K562 (cell line): ENCODE measurements around the gene RNF2. TPM values are rescaled to one million over a fixed set of nuclear protein-coding genes. Genes with fewer than 3 reads are reported as not detected.

Experiments
- ADNP ChIP-seq: fragments of 200-800 bp; sonication (Bioruptor generic); IDR thresholded peaks from 2 replicates; pipeline ENCODE4 v1.6.1; 2016; ENCODE audit warnings: missing genetic modification characterization, missing compliant biosample characterization
- ESRRB ChIP-seq: fragments of 250-450 bp; sonication (Bioruptor Pico); IDR thresholded peaks from 2 replicates; pipeline ENCODE4 v1.5.0; 2020; ENCODE audit warnings: mild to moderate bottlenecking, moderate library complexity, borderline replicate concordance
- FOXA1 ChIP-seq: fragments of 450-650 bp; IDR thresholded peaks from 2 replicates; pipeline ENCODE4 v1.6.1; 2016; ENCODE audit warnings: mild to moderate bottlenecking, borderline replicate concordance
- KAT8 ChIP-seq: fragments of 450-650 bp; IDR thresholded peaks from 2 replicates; pipeline ENCODE4 v1.6.1; 2016; ENCODE audit warnings: low read depth, mild to moderate bottlenecking
- KLF10 ChIP-seq: fragments of 250-450 bp; sonication (Bioruptor Pico); IDR thresholded peaks from 2 replicates; pipeline ENCODE4 v1.6.1; 2021; ENCODE audit warnings: matching md5 sums
- MXI1 ChIP-seq: IDR thresholded peaks from 2 replicates; pipeline ENCODE4 v1.6.1; 2011; ENCODE audit warnings: low read depth, mild to moderate bottlenecking, improper control_type of control experiment, low read length
- NFATC3 ChIP-seq: fragments of 450-650 bp; IDR thresholded peaks from 2 replicates; pipeline ENCODE4 v1.6.1; 2017; ENCODE audit warnings: mild to moderate bottlenecking
- OTX1 ChIP-seq: fragments of 450-650 bp; formaldehyde crosslinking; IDR thresholded peaks from 2 replicates; pipeline ENCODE4 v1.4.0; 2022; ENCODE audit warnings: mild to moderate bottlenecking
- PHB ChIP-seq: fragments of 250-450 bp; sonication (Bioruptor Pico); IDR thresholded peaks from 2 replicates; pipeline ENCODE4 v1.5.0; 2021
- RBM39 ChIP-seq: fragments of 200-400 bp; formaldehyde crosslinking; optimal IDR thresholded peaks from 2 replicates; pipeline ENCODE3; 2018; ENCODE audit warnings: low read depth, low read length
- SIN3B ChIP-seq: fragments of 450-650 bp; IDR thresholded peaks from 2 replicates; pipeline ENCODE4 v1.6.1; 2017; ENCODE audit warnings: low read depth, mild to moderate bottlenecking, moderate library complexity
- ZNF239 ChIP-seq: fragments of 250-450 bp; sonication (Bioruptor Pico); IDR thresholded peaks from 2 replicates; pipeline ENCODE4 v1.4.0; 2020; ENCODE audit warnings: mild to moderate bottlenecking
- ZNF77 ChIP-seq: fragments of 250-450 bp; sonication (Bioruptor Pico); IDR thresholded peaks from 2 replicates; pipeline ENCODE4 v1.5.0; 2020
- polyA plus RNA-seq, 8 experiments: library from polyadenylated mRNA; depleted of rRNA in 4 of 8; stranded (reverse) in 5 of 8; unstranded in 3 of 8; fragments of >200 nt; fragmentation: Nextera tagmentation in 2 of 8; fragmentation: Illumina TruSeq in 1 of 8; extraction: Ambion mirVana in 2 of 8; extraction: Trizol in 1 of 8; gene quantifications; 2 replicates each; pipeline versions ENCODE4 v1.2.1 to v1.2.3, GENCODE V29; 2011 to 2014; ENCODE audit warnings: inconsistent platforms in 1 of 8, missing spikeins in 1 of 8
- total RNA-seq, 7 experiments: library from RNA; depleted of rRNA in 6 of 7; stranded (reverse); fragments of >200 nt in 6 of 7; fragmentation: Illumina TruSeq in 2 of 7; extraction: Trizol in 2 of 7; gene quantifications; 2 replicates each; pipeline versions ENCODE4 v1.2.1 to v1.2.3, GENCODE V29; 2011 to 2021; ENCODE audit warnings: low replicate concordance in 1 of 7
- TF ChIP-seq, protein P1 (sequence below): fragments of 250-450 bp; sonication (Bioruptor Pico); IDR thresholded peaks from 2 replicates; pipeline ENCODE4 v1.9.0; 2021; ENCODE audit warnings: mild to moderate bottlenecking, inconsistent platforms
- TF ChIP-seq, protein P2 (sequence below): fragments of 250-450 bp; sonication (Bioruptor Pico); IDR thresholded peaks from 2 replicates; pipeline ENCODE4 v1.5.0; 2021; ENCODE audit warnings: mild to moderate bottlenecking, moderate library complexity
- TF ChIP-seq, protein P3 (sequence below): fragments of 450-650 bp; IDR thresholded peaks from 2 replicates; pipeline ENCODE4 v1.6.1; 2016; ENCODE audit warnings: missing biosample characterization, missing genetic modification characterization
- TF ChIP-seq, protein P4 (sequence below), 2 experiments: fragments of 450-650 bp in 1 of 2; IDR thresholded peaks; 2 replicates each; pipeline ENCODE4 v1.6.1; 2011 to 2017; ENCODE audit warnings: low read depth in 2 of 2, antibody characterized with exemption in 1 of 2, borderline replicate concordance in 1 of 2, low read length in 1 of 2, mild to moderate bottlenecking in 1 of 2, mixed read lengths in 1 of 2; ENCODE audit not compliant: control insufficient read depth in 1 of 2

Gene RNF2
- total and polyA plus RNA-seq, 9 of the 15 experiments (the other 6 are each of a cell fraction or from before 2014, with no cell fraction given) = 7.1 to 66.5 (median 32.9) TPM

DNA sequence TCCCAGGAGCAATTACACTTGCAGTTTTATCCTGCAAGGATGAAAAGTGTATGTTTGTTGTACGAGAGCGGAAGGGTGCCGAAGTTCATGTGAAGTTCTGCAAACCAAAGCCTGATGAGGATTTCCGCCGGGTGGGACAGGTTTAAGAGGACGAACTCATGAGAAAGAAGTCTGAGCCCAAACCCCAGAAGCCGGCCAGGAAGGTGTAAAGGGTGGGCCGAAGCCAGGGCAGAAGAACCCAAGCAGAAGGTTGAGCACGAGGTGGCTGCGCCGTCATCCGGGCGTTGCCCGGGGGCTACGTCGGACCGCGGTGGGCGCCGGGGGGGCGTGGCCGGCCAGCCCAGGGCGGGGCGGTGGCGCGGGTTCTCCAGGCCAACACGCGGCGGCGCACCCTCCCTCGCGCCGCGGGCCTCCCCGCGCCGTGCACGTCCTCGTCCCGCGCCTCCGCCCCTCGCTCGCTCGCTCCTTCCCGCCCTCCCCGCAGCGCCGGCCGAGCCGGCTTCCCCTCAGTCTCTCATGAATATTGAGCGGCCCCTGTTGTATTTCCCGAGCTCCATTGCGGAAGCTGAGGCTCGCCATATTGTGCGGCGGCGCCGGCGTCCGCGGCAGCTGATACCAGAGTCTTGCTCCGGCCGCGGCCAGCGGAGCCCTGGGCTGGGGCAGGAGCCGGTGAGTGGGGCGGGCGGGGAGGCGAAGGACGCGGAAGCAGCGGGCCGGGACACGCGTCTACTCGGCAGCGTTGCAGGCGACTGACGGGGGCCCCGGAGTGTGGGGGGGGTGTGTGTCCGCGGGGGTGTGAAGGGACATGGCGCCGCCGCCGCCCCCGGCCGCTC, at the start of gene RNF2 (continued):
- no peak for TF ChIP-seq KAT8
- TF ChIP-seq MXI1 = no peak
- TF ChIP-seq ZNF239 (CRISPR knock-in tag) = no peak
- TF ChIP-seq ESRRB (CRISPR knock-in tag) = no peak
- no peak for TF ChIP-seq RBM39
- TF ChIP-seq ADNP (tag) = no peak
- TF ChIP-seq ZNF77 (CRISPR knock-in tag) = no peak
- no peak for TF ChIP-seq NFATC3
- TF ChIP-seq, protein P1, sequence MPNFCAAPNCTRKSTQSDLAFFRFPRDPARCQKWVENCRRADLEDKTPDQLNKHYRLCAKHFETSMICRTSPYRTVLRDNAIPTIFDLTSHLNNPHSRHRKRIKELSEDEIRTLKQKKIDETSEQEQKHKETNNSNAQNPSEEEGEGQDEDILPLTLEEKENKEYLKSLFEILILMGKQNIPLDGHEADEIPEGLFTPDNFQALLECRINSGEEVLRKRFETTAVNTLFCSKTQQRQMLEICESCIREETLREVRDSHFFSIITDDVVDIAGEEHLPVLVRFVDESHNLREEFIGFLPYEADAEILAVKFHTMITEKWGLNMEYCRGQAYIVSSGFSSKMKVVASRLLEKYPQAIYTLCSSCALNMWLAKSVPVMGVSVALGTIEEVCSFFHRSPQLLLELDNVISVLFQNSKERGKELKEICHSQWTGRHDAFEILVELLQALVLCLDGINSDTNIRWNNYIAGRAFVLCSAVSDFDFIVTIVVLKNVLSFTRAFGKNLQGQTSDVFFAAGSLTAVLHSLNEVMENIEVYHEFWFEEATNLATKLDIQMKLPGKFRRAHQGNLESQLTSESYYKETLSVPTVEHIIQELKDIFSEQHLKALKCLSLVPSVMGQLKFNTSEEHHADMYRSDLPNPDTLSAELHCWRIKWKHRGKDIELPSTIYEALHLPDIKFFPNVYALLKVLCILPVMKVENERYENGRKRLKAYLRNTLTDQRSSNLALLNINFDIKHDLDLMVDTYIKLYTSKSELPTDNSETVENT = peak; percentile 46; the same call in 1 of the 2 replicates
- TF ChIP-seq OTX1 = peak; percentile 48; the same call in 1 of the 2 replicates
- TF ChIP-seq, protein P2, sequence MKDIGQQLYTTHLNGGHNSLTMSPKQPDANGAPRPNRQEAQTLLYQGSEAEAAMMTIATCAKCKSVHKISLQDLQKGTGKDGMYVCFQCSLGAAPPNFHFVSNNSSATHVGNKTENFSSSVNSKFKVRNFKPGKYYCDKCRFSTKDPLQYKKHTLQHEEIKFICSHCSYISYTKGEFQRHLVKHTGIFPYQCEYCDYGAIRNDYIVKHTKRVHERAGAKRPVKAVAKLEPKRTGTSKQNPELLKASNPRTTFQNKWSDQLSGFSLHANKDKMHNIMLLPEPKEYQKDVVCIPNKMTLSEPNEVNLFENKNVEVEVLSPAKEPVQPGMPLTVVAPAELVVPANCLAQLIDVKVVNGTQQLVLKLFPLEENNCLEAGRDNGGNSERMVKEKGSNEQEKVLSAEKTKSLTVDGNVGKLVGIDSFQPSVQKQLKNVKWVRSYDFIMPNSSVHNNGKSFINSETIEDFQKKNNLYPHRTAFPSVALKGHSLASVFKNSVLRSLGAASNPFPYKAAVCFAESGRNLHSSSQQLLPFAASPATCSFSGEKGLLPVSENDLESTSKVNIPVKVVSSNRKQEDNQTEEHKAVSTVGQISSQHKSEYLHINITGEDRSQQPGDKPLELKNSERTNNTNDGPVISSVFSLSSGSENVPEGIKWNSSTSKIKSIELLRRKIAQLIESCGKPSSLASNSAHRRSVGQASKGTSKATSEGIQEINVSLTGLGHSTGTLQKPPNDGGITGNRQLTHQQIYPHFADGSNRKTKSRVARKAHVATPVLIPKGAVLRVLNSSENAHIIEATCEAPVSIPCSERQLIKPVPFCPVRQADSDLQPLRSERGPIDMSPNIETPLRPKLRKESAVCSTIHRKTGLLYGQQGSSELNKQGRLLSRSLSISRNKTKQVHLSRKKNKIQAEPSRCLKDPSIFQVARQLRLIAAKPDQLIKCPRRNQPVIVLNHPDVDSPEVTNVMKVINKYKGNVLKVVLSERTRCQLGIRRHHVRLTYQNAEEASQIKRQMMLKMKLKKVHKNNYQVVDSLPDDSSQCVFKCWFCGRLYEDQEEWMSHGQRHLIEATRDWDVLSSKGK (CRISPR knock-in tag) = no peak
- TF ChIP-seq, protein P3, sequence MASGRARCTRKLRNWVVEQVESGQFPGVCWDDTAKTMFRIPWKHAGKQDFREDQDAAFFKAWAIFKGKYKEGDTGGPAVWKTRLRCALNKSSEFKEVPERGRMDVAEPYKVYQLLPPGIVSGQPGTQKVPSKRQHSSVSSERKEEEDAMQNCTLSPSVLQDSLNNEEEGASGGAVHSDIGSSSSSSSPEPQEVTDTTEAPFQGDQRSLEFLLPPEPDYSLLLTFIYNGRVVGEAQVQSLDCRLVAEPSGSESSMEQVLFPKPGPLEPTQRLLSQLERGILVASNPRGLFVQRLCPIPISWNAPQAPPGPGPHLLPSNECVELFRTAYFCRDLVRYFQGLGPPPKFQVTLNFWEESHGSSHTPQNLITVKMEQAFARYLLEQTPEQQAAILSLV (tag) = no peak
- no peak for TF ChIP-seq KLF10
- TF ChIP-seq, protein P4, sequence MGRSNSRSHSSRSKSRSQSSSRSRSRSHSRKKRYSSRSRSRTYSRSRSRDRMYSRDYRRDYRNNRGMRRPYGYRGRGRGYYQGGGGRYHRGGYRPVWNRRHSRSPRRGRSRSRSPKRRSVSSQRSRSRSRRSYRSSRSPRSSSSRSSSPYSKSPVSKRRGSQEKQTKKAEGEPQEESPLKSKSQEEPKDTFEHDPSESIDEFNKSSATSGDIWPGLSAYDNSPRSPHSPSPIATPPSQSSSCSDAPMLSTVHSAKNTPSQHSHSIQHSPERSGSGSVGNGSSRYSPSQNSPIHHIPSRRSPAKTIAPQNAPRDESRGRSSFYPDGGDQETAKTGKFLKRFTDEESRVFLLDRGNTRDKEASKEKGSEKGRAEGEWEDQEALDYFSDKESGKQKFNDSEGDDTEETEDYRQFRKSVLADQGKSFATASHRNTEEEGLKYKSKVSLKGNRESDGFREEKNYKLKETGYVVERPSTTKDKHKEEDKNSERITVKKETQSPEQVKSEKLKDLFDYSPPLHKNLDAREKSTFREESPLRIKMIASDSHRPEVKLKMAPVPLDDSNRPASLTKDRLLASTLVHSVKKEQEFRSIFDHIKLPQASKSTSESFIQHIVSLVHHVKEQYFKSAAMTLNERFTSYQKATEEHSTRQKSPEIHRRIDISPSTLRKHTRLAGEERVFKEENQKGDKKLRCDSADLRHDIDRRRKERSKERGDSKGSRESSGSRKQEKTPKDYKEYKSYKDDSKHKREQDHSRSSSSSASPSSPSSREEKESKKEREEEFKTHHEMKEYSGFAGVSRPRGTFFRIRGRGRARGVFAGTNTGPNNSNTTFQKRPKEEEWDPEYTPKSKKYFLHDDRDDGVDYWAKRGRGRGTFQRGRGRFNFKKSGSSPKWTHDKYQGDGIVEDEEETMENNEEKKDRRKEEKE (IDR thresholded peaks at IDR 0.05; ENCODE audit: borderline replicate concordance in 1 of 2, control insufficient read depth in 1 of 2, low read depth in 2 of 2, low read length in 1 of 2) = no peak; a peak in 1 of 4 replicates
- no peak for TF ChIP-seq SIN3B
- no peak for TF ChIP-seq FOXA1
- no peak for TF ChIP-seq PHB (CRISPR knock-in tag)
